ENCODE data around the gene CRYZL1. TPM values are rescaled to one million over a fixed set of nuclear protein-coding genes. Genes with fewer than 3 reads are reported as not detected.

CRYZL1 gene
- total RNA-seq, 1 experiment from 2014 or later, result 24.8 TPM

DNA sequence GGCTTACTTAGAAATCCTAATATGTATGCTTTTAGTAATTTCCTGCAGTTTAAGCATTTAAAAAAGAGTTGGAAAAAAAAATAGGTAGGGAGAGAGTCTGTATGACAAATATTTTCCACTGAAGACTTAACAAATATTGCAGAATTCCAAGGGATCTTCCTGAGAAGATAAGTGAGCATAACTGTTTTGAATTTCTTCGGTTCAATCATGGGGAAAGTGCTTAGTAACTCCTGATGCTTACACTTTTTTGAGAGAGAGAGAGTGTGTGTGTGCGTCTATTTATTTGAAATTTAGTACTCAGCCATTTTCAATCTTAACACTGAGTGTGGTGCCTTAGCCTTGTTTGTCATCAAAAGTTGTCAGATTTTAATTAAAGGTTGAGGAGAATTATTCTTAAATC, 80.2 kb downstream of the CRYZL1 start:
- Histone ChIP-seq H3K4me1 (ENCODE audit: control insufficient read depth, insufficient read depth, low read length) (no peaks in the 10 kb centered on the region), H3K27me3 (ENCODE audit: control insufficient read depth, insufficient read depth, low read length) (no peaks in the 10 kb centered on the region), H3K9me3 (ENCODE audit: control insufficient read depth, insufficient read depth, low read depth, low read length) (no peaks in the 10 kb centered on the region), H3K4me3 (ENCODE audit: low read depth in 2 of 2, low read length in 2 of 2) (no peak overlapping the region), H3K36me3 (ENCODE audit: control insufficient read depth, insufficient read depth, low read length) (peaks cover 78% of the 10 kb centered on the region), H3K27ac (ENCODE audit: low read length) (no peak overlapping the region)
- in situ Hi-C loops (cut with HindIII; ENCODE audit: low pct_unique_long_range_greater_than_20kb, low sequenced_read_pairs) (no loop called here), intact Hi-C loops (cut with micrococcal nuclease; ENCODE audit: unreplicated experiment) (no loop called here)
- TF ChIP-seq, protein P1, sequence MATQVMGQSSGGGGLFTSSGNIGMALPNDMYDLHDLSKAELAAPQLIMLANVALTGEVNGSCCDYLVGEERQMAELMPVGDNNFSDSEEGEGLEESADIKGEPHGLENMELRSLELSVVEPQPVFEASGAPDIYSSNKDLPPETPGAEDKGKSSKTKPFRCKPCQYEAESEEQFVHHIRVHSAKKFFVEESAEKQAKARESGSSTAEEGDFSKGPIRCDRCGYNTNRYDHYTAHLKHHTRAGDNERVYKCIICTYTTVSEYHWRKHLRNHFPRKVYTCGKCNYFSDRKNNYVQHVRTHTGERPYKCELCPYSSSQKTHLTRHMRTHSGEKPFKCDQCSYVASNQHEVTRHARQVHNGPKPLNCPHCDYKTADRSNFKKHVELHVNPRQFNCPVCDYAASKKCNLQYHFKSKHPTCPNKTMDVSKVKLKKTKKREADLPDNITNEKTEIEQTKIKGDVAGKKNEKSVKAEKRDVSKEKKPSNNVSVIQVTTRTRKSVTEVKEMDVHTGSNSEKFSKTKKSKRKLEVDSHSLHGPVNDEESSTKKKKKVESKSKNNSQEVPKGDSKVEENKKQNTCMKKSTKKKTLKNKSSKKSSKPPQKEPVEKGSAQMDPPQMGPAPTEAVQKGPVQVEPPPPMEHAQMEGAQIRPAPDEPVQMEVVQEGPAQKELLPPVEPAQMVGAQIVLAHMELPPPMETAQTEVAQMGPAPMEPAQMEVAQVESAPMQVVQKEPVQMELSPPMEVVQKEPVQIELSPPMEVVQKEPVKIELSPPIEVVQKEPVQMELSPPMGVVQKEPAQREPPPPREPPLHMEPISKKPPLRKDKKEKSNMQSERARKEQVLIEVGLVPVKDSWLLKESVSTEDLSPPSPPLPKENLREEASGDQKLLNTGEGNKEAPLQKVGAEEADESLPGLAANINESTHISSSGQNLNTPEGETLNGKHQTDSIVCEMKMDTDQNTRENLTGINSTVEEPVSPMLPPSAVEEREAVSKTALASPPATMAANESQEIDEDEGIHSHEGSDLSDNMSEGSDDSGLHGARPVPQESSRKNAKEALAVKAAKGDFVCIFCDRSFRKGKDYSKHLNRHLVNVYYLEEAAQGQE (IDR thresholded peaks at IDR 0.05; ENCODE audit: insufficient read depth in 1 of 2, low read depth in 2 of 2, low read length in 1 of 2), result no peak
- BruUV-seq (replicated peaks), result no TSS peak
- ChIA-PET POLR2A (no interaction called here), CTCF (no interaction called here)
- no peak for ATAC-seq
- no peak for DNase-seq (ENCODE audit: low read depth, low spot score)

DNA sequence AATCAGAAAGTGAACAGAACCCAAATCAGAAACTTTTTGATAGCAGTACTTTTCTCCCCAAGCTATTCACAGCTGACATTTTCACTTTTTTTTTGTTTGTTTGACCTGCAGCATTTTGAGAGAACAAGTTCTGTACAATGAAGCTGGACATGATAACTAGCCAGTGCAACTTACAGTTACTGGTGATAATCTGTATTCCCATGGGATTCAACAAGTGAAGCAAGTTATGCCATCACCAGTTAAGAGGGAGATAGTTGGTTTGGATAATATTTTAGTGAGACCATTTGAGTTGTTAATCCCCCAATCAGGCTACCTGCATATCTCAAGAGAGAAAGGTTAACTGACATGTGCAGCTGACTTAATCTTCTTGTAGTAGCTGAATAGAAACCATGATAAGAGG, 80.6 kb downstream of the CRYZL1 start:
- no peak overlapping the region for H3K4me3 ChIP-seq (ENCODE audit: low read depth in 2 of 2, low read length in 2 of 2)
- peaks cover 75% of the 10 kb centered on the region for H3K36me3 ChIP-seq (ENCODE audit: control insufficient read depth, insufficient read depth, low read length)
- CTCF ChIA-PET, result no interaction called here
- no peaks in the 10 kb centered on the region for H3K4me1 ChIP-seq (ENCODE audit: control insufficient read depth, insufficient read depth, low read length)
- DNase-seq (ENCODE audit: low read depth, low spot score) (no peak), ATAC-seq (no peak)
- no peaks in the 10 kb centered on the region for H3K27me3 ChIP-seq (ENCODE audit: control insufficient read depth, insufficient read depth, low read length)
- in situ Hi-C loops (cut with HindIII; ENCODE audit: low pct_unique_long_range_greater_than_20kb, low sequenced_read_pairs) (no loop called here), intact Hi-C loops (cut with micrococcal nuclease; ENCODE audit: unreplicated experiment) (no loop called here)
- no peak overlapping the region for H3K27ac ChIP-seq (ENCODE audit: low read length)
- TF ChIP-seq, protein P2, sequence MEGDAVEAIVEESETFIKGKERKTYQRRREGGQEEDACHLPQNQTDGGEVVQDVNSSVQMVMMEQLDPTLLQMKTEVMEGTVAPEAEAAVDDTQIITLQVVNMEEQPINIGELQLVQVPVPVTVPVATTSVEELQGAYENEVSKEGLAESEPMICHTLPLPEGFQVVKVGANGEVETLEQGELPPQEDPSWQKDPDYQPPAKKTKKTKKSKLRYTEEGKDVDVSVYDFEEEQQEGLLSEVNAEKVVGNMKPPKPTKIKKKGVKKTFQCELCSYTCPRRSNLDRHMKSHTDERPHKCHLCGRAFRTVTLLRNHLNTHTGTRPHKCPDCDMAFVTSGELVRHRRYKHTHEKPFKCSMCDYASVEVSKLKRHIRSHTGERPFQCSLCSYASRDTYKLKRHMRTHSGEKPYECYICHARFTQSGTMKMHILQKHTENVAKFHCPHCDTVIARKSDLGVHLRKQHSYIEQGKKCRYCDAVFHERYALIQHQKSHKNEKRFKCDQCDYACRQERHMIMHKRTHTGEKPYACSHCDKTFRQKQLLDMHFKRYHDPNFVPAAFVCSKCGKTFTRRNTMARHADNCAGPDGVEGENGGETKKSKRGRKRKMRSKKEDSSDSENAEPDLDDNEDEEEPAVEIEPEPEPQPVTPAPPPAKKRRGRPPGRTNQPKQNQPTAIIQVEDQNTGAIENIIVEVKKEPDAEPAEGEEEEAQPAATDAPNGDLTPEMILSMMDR (IDR thresholded peaks at IDR 0.05), result no peak
- no peak for TF ChIP-seq SIN3A (IDR thresholded peaks at IDR 0.05; ENCODE audit: borderline replicate concordance, insufficient read depth, low read depth, low read length)
- TF ChIP-seq, protein P1 (IDR thresholded peaks at IDR 0.05; ENCODE audit: insufficient read depth in 1 of 2, low read depth in 2 of 2, low read length in 1 of 2), result no peak
- TF ChIP-seq POLR2AphosphoS5 (IDR thresholded peaks at IDR 0.05; ENCODE audit: low read depth, low read length), result no peak
- TF ChIP-seq TCF7L2 (IDR thresholded peaks at IDR 0.05; ENCODE audit: low read depth, low read length), result no peak
- no TSS peak for BruUV-seq (replicated peaks)
- H3K9me3 ChIP-seq (ENCODE audit: control insufficient read depth, insufficient read depth, low read depth, low read length), result no peaks in the 10 kb centered on the region
- POLR2A ChIA-PET, result no interaction called here
